K562 (cell line): ENCODE measurements around the gene BRD3. TPM values are rescaled to one million over a fixed set of nuclear protein-coding genes. Genes with fewer than 3 reads are reported as not detected.

Experiments used
- ATAC-seq: fragments of 200-7000 bp; cut with Tn5 transposase; 3 replicates; pipeline ENCODE4 v1.9.1; 2020; ENCODE audit warnings: moderate library complexity
- BruUV-seq: library from RNA; stranded (reverse); fragments of 400-500 nt; replicated peaks from 2 replicates; lab custom pipeline; 2021; lab: Mats Ljungman, UMichigan
- CTCF ChIA-PET: fragments of 300-600 bp; formaldehyde crosslinking; extraction: SDS; loops from one replicate; lab custom pipeline; 2021; ENCODE audit warnings: low intra/inter-chr PET ratio; lab: Yijun Ruan, JAX
- POLR2A ChIA-PET: fragments of 300-600, 350-650 bp; sonication (Branson Sonifier 250); formaldehyde crosslinking; extraction: SDS; loops from one replicate; lab custom pipeline; 2021; ENCODE audit warnings: antibody characterized with exemption, inconsistent platforms; lab: Yijun Ruan, JAX
- DNase-seq, 4 experiments: peaks; one replicate each; pipeline versions ENCODE4 v3.0.0 to v3.0.0-alpha.2; 2011 to 2018; ENCODE audit warnings: low spot score in 3 of 4, mixed read lengths in 3 of 4; ENCODE audit errors: extremely low read depth in 1 of 4
- FAIRE-seq: peaks from 2 replicates; lab custom pipeline; 2011; peaks lifted over from hg19 to GRCh38; lab: Jason Lieb, UNC
- H2AFZ ChIP-seq: 2 replicates; pipeline ENCODE4 v1.6.0; 2011; ENCODE audit warnings: low read depth, low read length, control low read depth, inconsistent platforms
- H3K27ac ChIP-seq: fragments of 200-600 bp; 3 replicates; pipeline ENCODE4 v1.8.0; 2011; ENCODE audit warnings: low read depth, mild to moderate bottlenecking, control low read depth, inconsistent platforms, low read length, moderate library complexity, mixed read lengths; ENCODE audit errors: extremely low read depth
- H3K27me3 ChIP-seq, 2 experiments: fragments of 300-600 bp in 1 of 2; 2 replicates in 1 of 2; 3 replicates in 1 of 2; pipeline versions ENCODE4 v1.6.0 to v1.8.0; 2011; ENCODE audit warnings: inconsistent platforms in 2 of 2, low read length in 2 of 2, mild to moderate bottlenecking in 1 of 2, mixed read lengths in 1 of 2, moderate library complexity in 1 of 2; ENCODE audit not compliant: control insufficient read depth in 2 of 2, insufficient read depth in 2 of 2
- H3K36me3 ChIP-seq: fragments of 300-600 bp; 3 replicates; pipeline ENCODE4 v1.8.0; 2011; ENCODE audit warnings: mild to moderate bottlenecking, low read length, inconsistent platforms; ENCODE audit not compliant: control insufficient read depth, insufficient read depth
- H3K4me1 ChIP-seq, 2 experiments: fragments of 200-600 bp in 1 of 2; replicated peaks in 1 of 2; 2 replicates in 1 of 2; 3 replicates in 1 of 2; pipeline versions ENCODE4 v1.5.1 to v1.8.0; 2011; ENCODE audit warnings: inconsistent platforms in 2 of 2, low read length in 2 of 2, mild to moderate bottlenecking in 1 of 2, mixed read lengths in 1 of 2, moderate library complexity in 1 of 2; ENCODE audit not compliant: control insufficient read depth in 2 of 2, insufficient read depth in 2 of 2
- H3K4me2 ChIP-seq: 2 replicates; pipeline ENCODE4 v1.6.1; 2011; ENCODE audit warnings: low read length, control low read depth, inconsistent platforms, mixed read lengths; ENCODE audit not compliant: insufficient read depth
- H3K4me3 ChIP-seq: fragments of 200-600 bp; sonication (generic), shearing (Covaris generic); 2 replicates; pipeline ENCODE4 v1.5.1; 2016; ENCODE audit warnings: control low read depth, inconsistent platforms
- H3K79me2 ChIP-seq: fragments of 200-600 bp; 3 replicates; pipeline ENCODE4 v1.8.0; 2011; ENCODE audit warnings: low read length, inconsistent platforms; ENCODE audit not compliant: control insufficient read depth, insufficient read depth
- H3K9ac ChIP-seq, 2 experiments: 2 replicates each; pipeline versions ENCODE4 v1.6.0 to v1.6.1; 2011; ENCODE audit warnings: low read depth in 2 of 2, low read length in 2 of 2, control low read depth in 1 of 2, inconsistent platforms in 1 of 2, mild to moderate bottlenecking in 1 of 2, mixed read lengths in 1 of 2; ENCODE audit not compliant: insufficient read depth in 1 of 2
- H3K9me1 ChIP-seq: one replicate; pipeline ENCODE4 v1.6.0; 2011; ENCODE audit warnings: inconsistent platforms, mild to moderate bottlenecking, low read length, moderate library complexity; ENCODE audit not compliant: control insufficient read depth, insufficient read depth
- H3K9me3 ChIP-seq: replicated peaks from 2 replicates; pipeline ENCODE4 v1.5.1; 2011; ENCODE audit warnings: low read depth, low read length, inconsistent platforms; ENCODE audit not compliant: control insufficient read depth, insufficient read depth
- H4K20me1 ChIP-seq: replicated peaks from 2 replicates; pipeline ENCODE4 v1.6.1; 2011; ENCODE audit warnings: low read length, inconsistent platforms, mixed read lengths; ENCODE audit not compliant: control insufficient read depth, insufficient read depth
- BRD4 ChIP-seq: fragments of 200-600 bp; sonication (generic); IDR thresholded peaks from 2 replicates; pipeline ENCODE4 v1.6.1; 2017; ENCODE audit warnings: inconsistent platforms
- C11orf30 ChIP-seq: fragments of 450-650 bp; IDR thresholded peaks from 2 replicates; pipeline ENCODE4 v1.6.1; 2016; ENCODE audit warnings: low read depth, mild to moderate bottlenecking
- DDX20 ChIP-seq: fragments of 450-650 bp; IDR thresholded peaks from 2 replicates; pipeline ENCODE4 v1.6.1; 2016; ENCODE audit warnings: missing genetic modification characterization, low read depth, mild to moderate bottlenecking, missing compliant biosample characterization, moderate library complexity
- EP300 ChIP-seq: IDR thresholded peaks from 2 replicates; pipeline ENCODE4 v1.6.1; 2012; ENCODE audit warnings: low read length, improper control_type of control experiment
- EZH2 ChIP-seq: IDR thresholded peaks from 2 replicates; pipeline ENCODE4 v1.6.1; 2012; ENCODE audit warnings: low read depth, mild to moderate bottlenecking, inconsistent platforms, low read length, borderline replicate concordance
- HDAC1 ChIP-seq, 2 experiments: fragments of 450-650 bp; IDR thresholded peaks; 2 replicates each; pipeline ENCODE4 v1.6.1; 2016 to 2017; ENCODE audit warnings: inconsistent platforms in 1 of 2, mild to moderate bottlenecking in 1 of 2, moderate library complexity in 1 of 2
- MXI1 ChIP-seq: IDR thresholded peaks from 2 replicates; pipeline ENCODE4 v1.6.1; 2011; ENCODE audit warnings: low read depth, mild to moderate bottlenecking, improper control_type of control experiment, low read length
- NCOA6 ChIP-seq: fragments of 450-650 bp; IDR thresholded peaks from 2 replicates; pipeline ENCODE4 v1.6.1; 2017; ENCODE audit warnings: mild to moderate bottlenecking
- PHB2 ChIP-seq: fragments of 450-650 bp; IDR thresholded peaks from 2 replicates; pipeline ENCODE4 v1.6.1; 2017; ENCODE audit warnings: low read depth
- POLR2A ChIP-seq: fragments of 450-650 bp; conservative IDR thresholded peaks from 2 replicates; pipeline ENCODE4 v1.6.1; 2016
- POLR2G ChIP-seq: fragments of 200-400 bp; formaldehyde crosslinking; IDR thresholded peaks from 2 replicates; pipeline ENCODE4 v1.6.1; 2017; ENCODE audit warnings: low read depth, mild to moderate bottlenecking, antibody characterized with exemption, low read length, moderate library complexity
- PTRF ChIP-seq: fragments of 450-650 bp; IDR thresholded peaks from 2 replicates; pipeline ENCODE4 v1.6.1; 2016; ENCODE audit warnings: mild to moderate bottlenecking, missing genetic modification characterization, missing compliant biosample characterization
- TBP ChIP-seq: optimal IDR thresholded peaks from 2 replicates; pipeline ENCODE3; 2011; ENCODE audit warnings: low read depth, low read length, improper control_type of control experiment
- ZKSCAN1 ChIP-seq: fragments of 150-350 bp; IDR thresholded peaks from 2 replicates; pipeline ENCODE4 v1.6.1; 2016; ENCODE audit warnings: low read depth, low read length
- ZNF445 ChIP-seq: fragments of 250-450 bp; sonication (Bioruptor Pico); IDR thresholded peaks from 2 replicates; pipeline ENCODE4 v1.4.0; 2020; ENCODE audit warnings: low read depth, mild to moderate bottlenecking, moderate library complexity
- ZNF764 ChIP-seq: fragments of 250-450 bp; sonication (Bioruptor Pico); IDR thresholded peaks from 2 replicates; pipeline ENCODE4 v1.4.0; 2020; ENCODE audit warnings: low read depth, mild to moderate bottlenecking, moderate library complexity
- WGBS: fragments of 100-300 bp; shearing (Covaris generic); methylation state at CpG from one replicate; pipeline ENCODE4 v1.1.6; 2016; ENCODE audit warnings: low coverage, mixed read lengths; ENCODE audit not compliant: insufficient coverage; ENCODE audit errors: missing lambda C conversion rate; 5-methylcytosine and 5-hydroxymethylcytosine counted together
- in situ Hi-C: fragments of 300-500 bp; cut with MboI; formaldehyde crosslinking; loops from 4 replicates; pipeline ENCODE4 v1.15.0; 2018; ENCODE audit warnings: inconsistent platforms, mixed read lengths
- intact Hi-C: fragments of 100-400 bp; cut with micrococcal nuclease; formaldehyde crosslinking; loops from 2 replicates; pipeline ENCODE4 v1.14.2; 2022
- polyA plus RNA-seq, 8 experiments: library from polyadenylated mRNA; depleted of rRNA in 4 of 8; stranded (reverse) in 5 of 8; unstranded in 3 of 8; fragments of >200 nt; fragmentation: Nextera tagmentation in 2 of 8; fragmentation: Illumina TruSeq in 1 of 8; extraction: Ambion mirVana in 2 of 8; extraction: Trizol in 1 of 8; gene quantifications; 2 replicates each; pipeline versions ENCODE4 v1.2.1 to v1.2.3, GENCODE V29; 2011 to 2014; ENCODE audit warnings: inconsistent platforms in 1 of 8, missing spikeins in 1 of 8
- total RNA-seq, 7 experiments: library from RNA; depleted of rRNA in 6 of 7; stranded (reverse); fragments of >200 nt in 6 of 7; fragmentation: Illumina TruSeq in 2 of 7; extraction: Trizol in 2 of 7; gene quantifications; 2 replicates each; pipeline versions ENCODE4 v1.2.1 to v1.2.3, GENCODE V29; 2011 to 2021; ENCODE audit warnings: low replicate concordance in 1 of 7
- TF ChIP-seq, protein P1 (sequence below): fragments of 450-650 bp; IDR thresholded peaks from 2 replicates; pipeline ENCODE4 v1.6.1; 2016
- TF ChIP-seq, protein P2 (sequence below): fragments of 450-650 bp; conservative IDR thresholded peaks from 2 replicates; pipeline ENCODE4 v1.6.1; 2016; ENCODE audit warnings: missing genetic modification characterization, low read depth, mild to moderate bottlenecking, missing compliant biosample characterization, moderate library complexity
- TF ChIP-seq, protein P3 (sequence below): sonication (generic); formaldehyde crosslinking; IDR thresholded peaks from 2 replicates; pipeline ENCODE4 v1.8.0; 2022; ENCODE audit warnings: missing genetic modification reagents, mild to moderate bottlenecking, borderline replicate concordance

The BRD3 gene
- total and polyA plus RNA-seq, 9 of the 15 experiments (the other 6 are each of a cell fraction or from before 2014, with no cell fraction given), result 0.82 to 37.1 (median 4.2) TPM

DNA sequence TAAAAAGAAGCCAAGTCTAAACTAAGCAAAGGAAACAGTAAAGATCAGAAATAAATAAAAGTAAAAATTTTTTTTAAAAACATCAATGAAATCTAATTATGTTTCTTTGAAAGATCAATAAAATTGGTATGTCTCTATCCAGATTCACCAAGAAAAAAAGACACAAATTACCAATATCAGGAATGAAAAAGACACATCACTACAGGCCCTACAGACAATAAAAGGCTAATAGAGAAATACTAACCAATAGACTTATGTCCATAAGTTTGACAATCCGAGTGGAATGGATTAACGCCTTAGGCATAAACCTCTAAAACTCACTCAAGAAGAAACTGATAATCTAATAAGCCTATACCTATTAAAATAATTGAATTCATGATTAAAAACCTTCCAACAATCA is 30.2 kb downstream of the BRD3 start:
- Histone ChIP-seq H4K20me1 (no peaks in the 10 kb centered on the region), H3K36me3 (peaks cover 51% of the 10 kb centered on the region; the same call in 2 of the 3 replicates), H3K4me2 (no peak overlapping the region), H3K9ac (no peak overlapping the region), H3K27ac (no peak overlapping the region), H3K4me1 (peaks cover 0 to 13% of the 10 kb centered on the region in 2 experiments; a peak in 2 of 5 replicates), H3K79me2 (no peaks in the 10 kb centered on the region), H3K27me3 (no peaks in the 10 kb centered on the region), H2AFZ (no peak overlapping the region), H3K9me3 (no peaks in the 10 kb centered on the region), H3K9me1 (no peaks in the 10 kb centered on the region), H3K4me3 (no peak overlapping the region)
- TF ChIP-seq PHB2 (no peak), EZH2 (no peak), ZNF445 (CRISPR knock-in tag) (no peak), BRD4 (no peak), TBP (no peak), EP300 (no peak), POLR2G (no peak), NCOA6 (no peak), HDAC1 (IDR thresholded peaks at IDR 0.05) (no peak), MXI1 (no peak), ZKSCAN1 (no peak), POLR2A (no peak), ZNF764 (CRISPR knock-in tag) (no peak), PTRF (tag) (no peak), DDX20 (tag) (no peak), C11orf30 (no peak)
- TF ChIP-seq, protein P1, sequence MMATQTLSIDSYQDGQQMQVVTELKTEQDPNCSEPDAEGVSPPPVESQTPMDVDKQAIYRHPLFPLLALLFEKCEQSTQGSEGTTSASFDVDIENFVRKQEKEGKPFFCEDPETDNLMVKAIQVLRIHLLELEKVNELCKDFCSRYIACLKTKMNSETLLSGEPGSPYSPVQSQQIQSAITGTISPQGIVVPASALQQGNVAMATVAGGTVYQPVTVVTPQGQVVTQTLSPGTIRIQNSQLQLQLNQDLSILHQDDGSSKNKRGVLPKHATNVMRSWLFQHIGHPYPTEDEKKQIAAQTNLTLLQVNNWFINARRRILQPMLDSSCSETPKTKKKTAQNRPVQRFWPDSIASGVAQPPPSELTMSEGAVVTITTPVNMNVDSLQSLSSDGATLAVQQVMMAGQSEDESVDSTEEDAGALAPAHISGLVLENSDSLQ, result no peak
- TF ChIP-seq, protein P2, sequence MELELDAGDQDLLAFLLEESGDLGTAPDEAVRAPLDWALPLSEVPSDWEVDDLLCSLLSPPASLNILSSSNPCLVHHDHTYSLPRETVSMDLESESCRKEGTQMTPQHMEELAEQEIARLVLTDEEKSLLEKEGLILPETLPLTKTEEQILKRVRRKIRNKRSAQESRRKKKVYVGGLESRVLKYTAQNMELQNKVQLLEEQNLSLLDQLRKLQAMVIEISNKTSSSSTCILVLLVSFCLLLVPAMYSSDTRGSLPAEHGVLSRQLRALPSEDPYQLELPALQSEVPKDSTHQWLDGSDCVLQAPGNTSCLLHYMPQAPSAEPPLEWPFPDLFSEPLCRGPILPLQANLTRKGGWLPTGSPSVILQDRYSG (tag), result no peak
- TF ChIP-seq, protein P3, sequence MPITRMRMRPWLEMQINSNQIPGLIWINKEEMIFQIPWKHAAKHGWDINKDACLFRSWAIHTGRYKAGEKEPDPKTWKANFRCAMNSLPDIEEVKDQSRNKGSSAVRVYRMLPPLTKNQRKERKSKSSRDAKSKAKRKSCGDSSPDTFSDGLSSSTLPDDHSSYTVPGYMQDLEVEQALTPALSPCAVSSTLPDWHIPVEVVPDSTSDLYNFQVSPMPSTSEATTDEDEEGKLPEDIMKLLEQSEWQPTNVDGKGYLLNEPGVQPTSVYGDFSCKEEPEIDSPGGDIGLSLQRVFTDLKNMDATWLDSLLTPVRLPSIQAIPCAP, result no peak
- FAIRE-seq, result no peak
- no peak for DNase-seq
- intact Hi-C loops, result no loop called here
- POLR2A ChIA-PET, result no interaction called here
- WGBS, result 95% methylated on average over 2 of the region's 2 CpGs
- no peak for ATAC-seq
- BruUV-seq, result no TSS peak
- in situ Hi-C loops, result no loop called here
- CTCF ChIA-PET, result no interaction called here
